Globus pallidus (tissue), 1 donor: Measurements from ENCODE around the gene IRF2BPL.

ENCODE experiments used
- DNase-seq: peaks from one replicate; pipeline ENCODE4 v3.0.0-alpha.2; 2015; ENCODE audit warnings: low spot score

Gene IRF2BPL

GRCh38 chr14:77053046-77053841 is 24.7 kb upstream of the IRF2BPL start:
- DNase-seq: peak; percentile 49

GRCh38 chr14:77052281-77053044 is 24.0 kb upstream of the IRF2BPL start:
- no peak for DNase-seq

GRCh38 chr14:77051116-77051515 is 22.6 kb upstream of the IRF2BPL start:
- DNase-seq: peak; percentile 45

- DNase-seq: no peak
Observed at GRCh38 chr14:77046721-77047120, 18.2 kb upstream of the IRF2BPL start.

- no peak for DNase-seq
Observed at GRCh38 chr14:77045238-77046162, 17.0 kb upstream of the IRF2BPL start.

GRCh38 chr14:77044783-77045237 is 16.3 kb upstream of the IRF2BPL start:
- no peak for DNase-seq

GRCh38 chr14:77043984-77044485 is 15.5 kb upstream of the IRF2BPL start:
- peak; percentile 52 for DNase-seq

GRCh38 chr14:77043177-77043983 is 14.9 kb upstream of the IRF2BPL start:
- DNase-seq: peak; percentile 87

- DNase-seq: peak; percentile 65
Observed at GRCh38 chr14:77041881-77042545, 13.5 kb upstream of the IRF2BPL start.

GRCh38 chr14:77040741-77041653 is 12.5 kb upstream of the IRF2BPL start:
- no peak for DNase-seq

- DNase-seq: peak; percentile 99
Observed at GRCh38 chr14:77040059-77040740, 11.7 kb upstream of the IRF2BPL start.

GRCh38 chr14:77039285-77040058 is 11.0 kb upstream of the IRF2BPL start:
- peak; percentile 77 for DNase-seq

- DNase-seq: no peak
Observed at GRCh38 chr14:77037938-77038568, 9.5 kb upstream of the IRF2BPL start.

GRCh38 chr14:77037215-77037937 is 8.9 kb upstream of the IRF2BPL start:
- DNase-seq: no peak

GRCh38 chr14:77036484-77037214 is 8.1 kb upstream of the IRF2BPL start:
- no peak for DNase-seq

GRCh38 chr14:77035267-77035666 is 6.8 kb upstream of the IRF2BPL start:
- no peak for DNase-seq
